Loucy (cell line): ENCODE data around the gene SLC17A7.

ENCODE experiments used
- H2AFZ ChIP-seq: fragments of 200-600 bp; sonication (generic); 2 replicates; pipeline ENCODE4 v1.6.0; 2016; ENCODE audit warnings: antibody characterized with exemption, mild to moderate bottlenecking, low read length, moderate library complexity
- H3F3A ChIP-seq: fragments of 200-600 bp; 2 replicates; pipeline ENCODE4 v1.6.0; 2016; ENCODE audit warnings: antibody characterized with exemption, low read depth, mild to moderate bottlenecking
- H3K27me3 ChIP-seq: fragments of 200-600 bp; sonication (generic); 2 replicates; pipeline ENCODE4 v1.6.1; 2014; ENCODE audit warnings: low read length, mild to moderate bottlenecking; ENCODE audit not compliant: insufficient read depth, poor library complexity, severe bottlenecking
- H3K36me3 ChIP-seq: fragments of 200-600 bp; sonication (generic); 2 replicates; pipeline ENCODE4 v1.6.1; 2016; ENCODE audit warnings: low read length; ENCODE audit not compliant: insufficient read depth
- H3K4me1 ChIP-seq: fragments of 200-600 bp; sonication (generic); 2 replicates; pipeline ENCODE4 v1.5.1; 2014; ENCODE audit warnings: low read length, mild to moderate bottlenecking; ENCODE audit not compliant: insufficient read depth, poor library complexity, severe bottlenecking
- H3K4me2 ChIP-seq: fragments of 200-600 bp; sonication (generic); 2 replicates; pipeline ENCODE4 v1.6.0; 2014; ENCODE audit warnings: antibody characterized with exemption, low read length, low read depth, mild to moderate bottlenecking; ENCODE audit not compliant: poor library complexity, severe bottlenecking
- H3K4me3 ChIP-seq: fragments of 200-600 bp; sonication (generic); 2 replicates; pipeline ENCODE4 v1.5.1; 2014; ENCODE audit warnings: low read length, mild to moderate bottlenecking, mixed read lengths; ENCODE audit not compliant: poor library complexity, severe bottlenecking
- H3K79me2 ChIP-seq: fragments of 200-600 bp; sonication (generic); 2 replicates; pipeline ENCODE4 v1.6.1; 2014; ENCODE audit warnings: low read length; ENCODE audit not compliant: insufficient read depth
- H3K9ac ChIP-seq: fragments of 200-600 bp; sonication (generic); 2 replicates; pipeline ENCODE4 v1.6.0; 2014; ENCODE audit warnings: mild to moderate bottlenecking, low read depth, low read length, moderate library complexity; ENCODE audit not compliant: poor library complexity, severe bottlenecking
- H3K9me2 ChIP-seq: fragments of 200-600 bp; sonication (generic); replicated peaks from 2 replicates; pipeline ENCODE4 v1.6.1; 2016; ENCODE audit warnings: low read depth, low read length, mixed read lengths
- H3K9me3 ChIP-seq: fragments of 200-600 bp; sonication (generic); 2 replicates; pipeline ENCODE4 v1.6.1; 2014; ENCODE audit warnings: mild to moderate bottlenecking, antibody characterized with exemption, low read length, low read depth; ENCODE audit not compliant: insufficient read depth
- H4K20me1 ChIP-seq: fragments of 200-600 bp; sonication (generic); 2 replicates; pipeline ENCODE4 v1.6.0; 2014; ENCODE audit warnings: antibody characterized with exemption, low read length, mild to moderate bottlenecking; ENCODE audit not compliant: insufficient read depth, poor library complexity, severe bottlenecking
- CTCF ChIP-seq: fragments of 200-600 bp; sonication (generic); conservative IDR thresholded peaks from 2 replicates; pipeline ENCODE4 v1.5.1; 2014; ENCODE audit warnings: mild to moderate bottlenecking, antibody characterized with exemption, low read length
- EZH2phosphoT487 ChIP-seq: fragments of 200-600 bp; IDR thresholded peaks from 2 replicates; pipeline ENCODE4 v1.6.1; 2018; ENCODE audit warnings: antibody characterized with exemption, mild to moderate bottlenecking, moderate library complexity, borderline replicate concordance

Gene SLC17A7

GRCh38 chr19:49423071-49423984 is 18.0 kb downstream of the SLC17A7 start, which contains the start of gene PTH2:
PTH2 (minus strand) TSS chr19:49423441; CDS start chr19:49423339, 102 bp downstream.
- no peaks in the 10 kb centered on the region for H3K9me2 ChIP-seq
- H3K4me2 ChIP-seq, result peak within 1 kb of the TSS; percentile 68
- H3K36me3 ChIP-seq, result no peaks in the 10 kb centered on the region
- H3K4me1 ChIP-seq, result peaks cover 37% of the 10 kb centered on the region
- H3K4me3 ChIP-seq, result peak within 1 kb of the TSS; percentile 50
- H3F3A ChIP-seq, result no peaks in the 10 kb centered on the region
- TF ChIP-seq EZH2phosphoT487, result no peak
- TF ChIP-seq CTCF, result no peak
- peak within 1 kb of the TSS; percentile 50 for H3K9ac ChIP-seq
- H3K9me3 ChIP-seq, result no peaks in the 10 kb centered on the region
- peak within 1 kb of the TSS; percentile 40 for H2AFZ ChIP-seq
- no peaks in the 10 kb centered on the region for H3K27me3 ChIP-seq
- H3K79me2 ChIP-seq, result no peaks in the 10 kb centered on the region
- H4K20me1 ChIP-seq, result no peaks in the 10 kb centered on the region

- H2AFZ ChIP-seq, result no peak overlapping the region
- H3K27me3 ChIP-seq, result no peaks in the 10 kb centered on the region
Measured at GRCh38 chr19:49422407-49423070, 18.8 kb downstream of the SLC17A7 start.

GRCh38 chr19:49421878-49422202 is 19.5 kb downstream of the SLC17A7 start:
- Histone ChIP-seq H3K4me2 (no peak overlapping the region), H3F3A (no peaks in the 10 kb centered on the region), H3K36me3 (no peaks in the 10 kb centered on the region), H2AFZ (no peak overlapping the region), H3K4me3 (no peak overlapping the region), H3K4me1 (peaks cover 49% of the 10 kb centered on the region), H3K9me2 (no peaks in the 10 kb centered on the region), H4K20me1 (no peaks in the 10 kb centered on the region), H3K9ac (no peak overlapping the region), H3K27me3 (no peaks in the 10 kb centered on the region), H3K79me2 (no peaks in the 10 kb centered on the region), H3K9me3 (no peaks in the 10 kb centered on the region)
- no peak for TF ChIP-seq CTCF
- TF ChIP-seq EZH2phosphoT487, result no peak

More at GRCh38 chr19:49422407-49423070, 18.8 kb downstream of the SLC17A7 start:
- Histone ChIP-seq H3K9me2 (no peaks in the 10 kb centered on the region), H3K79me2 (no peaks in the 10 kb centered on the region), H3K9ac (no peak overlapping the region), H3K4me1 (peaks cover 42% of the 10 kb centered on the region), H3F3A (no peaks in the 10 kb centered on the region), H3K4me2 (peak overlapping the region; percentile 68), H3K9me3 (no peaks in the 10 kb centered on the region), H4K20me1 (no peaks in the 10 kb centered on the region), H3K36me3 (no peaks in the 10 kb centered on the region), H3K4me3 (no peak overlapping the region)
- no peak for TF ChIP-seq CTCF
- TF ChIP-seq EZH2phosphoT487, result no peak
